HG02678 (cell line): ENCODE results near the gene DLST.

ENCODE experiments used
- ATAC-seq: cut with Tn5 transposase; IDR thresholded peaks from one replicate; pipeline ENCODE4 v1.9.1; 2021; ENCODE audit warnings: mild to moderate bottlenecking, moderate library complexity; ENCODE audit not compliant: unreplicated experiment

DLST gene

DNA sequence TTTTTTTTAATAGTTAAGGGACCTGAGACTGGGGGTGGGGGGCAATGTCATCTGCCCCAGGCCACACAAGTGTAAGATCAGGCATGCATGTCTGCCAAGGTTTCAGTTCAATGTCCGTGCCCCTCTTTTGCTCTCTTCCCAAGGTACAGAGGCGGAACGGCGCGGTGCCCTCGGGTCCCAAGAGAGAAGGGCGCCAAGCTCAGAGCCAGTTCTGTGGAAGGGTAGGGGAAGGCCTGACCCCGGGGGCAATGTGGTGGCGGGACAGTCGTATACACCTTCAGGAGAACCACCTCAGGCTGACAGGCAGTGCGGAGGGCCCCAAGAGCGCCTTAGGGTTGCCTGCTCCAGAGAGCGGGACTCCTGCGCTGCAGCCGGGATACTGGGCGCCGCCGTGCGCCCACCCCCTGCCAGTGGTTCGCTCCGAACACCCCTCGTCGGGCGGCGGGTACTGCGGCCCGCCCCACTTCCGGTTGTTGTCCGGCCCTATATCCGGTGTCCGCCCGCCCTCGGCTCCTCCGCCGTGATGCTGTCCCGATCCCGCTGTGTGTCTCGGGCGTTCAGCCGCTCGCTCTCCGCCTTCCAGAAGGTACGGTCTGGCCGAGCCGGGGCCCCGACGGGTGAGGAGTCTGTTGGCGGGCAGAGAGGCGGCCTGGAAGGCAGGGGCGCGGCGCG is at the start of gene DLST:
Gene DLST, plus strand, starts transcription at position 486 of the 672 bp plus-strand sequence. Its CDS starts 38 bp downstream, at position 524.
- peak; percentile 93 for ATAC-seq

DNA sequence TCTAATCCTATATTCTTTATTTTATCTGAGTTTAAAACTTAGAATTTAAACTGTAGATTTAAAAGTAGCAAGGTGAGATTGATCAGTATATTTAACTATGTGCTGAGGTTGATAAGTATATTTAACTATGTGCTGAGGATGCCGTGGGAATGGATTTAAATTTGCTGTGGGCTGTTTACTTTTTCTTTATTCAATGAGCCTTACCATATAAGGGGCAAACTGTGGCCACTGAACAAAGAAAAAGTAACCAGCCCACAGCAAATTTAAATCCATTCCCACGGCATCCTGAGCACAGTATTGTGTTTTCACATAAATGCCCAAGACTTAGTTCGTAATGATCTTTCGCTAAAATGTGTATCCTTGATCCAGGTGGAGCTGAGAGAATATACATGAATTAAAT is 48.9 kb upstream of the DLST start:
- no peak for ATAC-seq

DNA sequence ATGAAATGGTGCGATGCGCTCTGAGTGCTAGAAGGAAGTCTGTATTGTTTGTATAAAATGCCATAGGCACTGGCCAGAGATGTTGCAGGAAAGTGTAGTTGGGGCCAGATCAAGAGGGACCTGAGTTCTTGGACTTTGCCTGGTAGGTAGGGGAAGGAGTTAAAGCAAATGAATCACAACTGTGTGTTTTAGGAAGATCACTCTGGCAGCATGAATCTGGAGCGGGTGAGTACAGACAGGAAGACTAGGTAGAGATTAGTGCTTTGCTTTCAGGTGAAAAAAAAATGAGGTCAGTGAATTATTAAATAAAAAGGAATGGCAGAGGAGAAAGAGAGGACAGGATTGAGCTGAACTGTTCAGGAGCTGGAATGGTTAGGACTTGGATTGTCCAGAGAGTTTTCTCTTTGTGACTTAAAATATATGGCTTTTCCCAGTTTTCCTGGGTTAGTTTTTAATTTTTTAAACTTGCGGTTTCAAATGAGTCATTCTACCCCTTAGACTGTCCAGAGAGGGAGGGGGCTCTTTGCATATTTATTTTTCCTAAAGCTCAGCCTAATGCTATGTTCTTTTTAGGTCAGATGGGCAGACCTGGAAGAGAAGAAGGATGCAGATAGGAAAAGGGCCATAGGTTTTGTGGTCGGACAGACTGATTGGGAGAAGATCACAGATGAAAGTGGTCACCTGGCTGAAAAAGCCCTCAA is 46.9 kb upstream of the DLST start:
- ATAC-seq, result no peak

DNA sequence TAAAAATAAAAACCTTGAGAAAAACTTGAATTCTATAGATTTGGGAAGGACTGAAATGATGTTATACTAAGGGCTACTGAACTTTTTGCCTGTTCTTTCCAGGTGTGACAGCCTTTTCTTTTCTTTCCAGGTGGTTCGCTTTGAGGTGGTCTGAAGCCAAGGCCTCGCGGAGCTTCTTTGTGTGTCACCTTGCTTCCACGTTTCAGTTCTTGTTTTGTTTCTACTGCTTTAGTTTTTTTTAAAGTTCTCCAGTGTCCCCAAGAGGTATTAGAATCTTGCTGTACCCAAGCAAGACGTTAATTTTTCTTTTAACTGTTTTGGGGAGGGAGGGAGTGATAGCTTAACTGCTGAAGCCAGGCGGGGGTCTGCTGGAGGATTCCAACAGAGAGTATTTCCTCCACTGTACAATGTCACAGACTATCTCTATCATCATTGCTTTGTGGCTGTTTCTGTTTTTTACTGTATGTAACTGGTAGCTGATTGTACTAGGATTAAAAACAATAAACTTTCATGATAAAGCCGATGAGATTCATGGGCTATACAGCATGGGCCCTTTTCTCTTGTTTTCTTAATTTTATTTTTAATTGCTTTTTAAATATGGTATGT is 46.0 kb upstream of the DLST start:
- no peak for ATAC-seq

- ATAC-seq, result no peak
Observed at GRCh38 chr14:74836251-74836960, 45.3 kb upstream of the DLST start.

GRCh38 chr14:74838166-74838565 is 43.5 kb upstream of the DLST start:
- no peak for ATAC-seq

DNA sequence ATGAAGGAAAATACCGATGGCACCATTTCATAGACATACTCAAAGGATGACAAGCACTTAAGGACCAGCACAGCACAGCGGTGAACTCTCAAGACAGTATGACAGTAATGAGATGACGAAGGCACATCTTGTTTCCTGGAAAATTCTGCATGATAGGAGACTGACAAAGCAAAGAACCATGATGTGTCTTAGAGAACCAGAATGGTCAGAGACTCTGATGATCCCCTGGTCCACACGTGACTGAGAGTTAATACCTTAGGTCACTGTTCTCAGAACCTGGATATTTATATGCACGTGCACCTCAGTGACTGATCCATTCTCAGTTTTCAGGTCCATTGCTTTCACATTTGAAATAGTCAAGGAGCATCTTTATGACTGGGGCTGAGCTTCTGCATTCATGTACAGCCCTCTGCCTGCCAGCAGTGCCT is 41.1 kb upstream of the DLST start:
- peak; percentile 43 for ATAC-seq

GRCh38 chr14:74841230-74842207 is 40.2 kb upstream of the DLST start:
- peak; percentile 89 for ATAC-seq

- ATAC-seq, result no peak
Observed at GRCh38 chr14:74843653-74844052, 38.1 kb upstream of the DLST start.

- ATAC-seq, result no peak
Observed at GRCh38 chr14:74846168-74846567, 35.5 kb upstream of the DLST start.

DNA sequence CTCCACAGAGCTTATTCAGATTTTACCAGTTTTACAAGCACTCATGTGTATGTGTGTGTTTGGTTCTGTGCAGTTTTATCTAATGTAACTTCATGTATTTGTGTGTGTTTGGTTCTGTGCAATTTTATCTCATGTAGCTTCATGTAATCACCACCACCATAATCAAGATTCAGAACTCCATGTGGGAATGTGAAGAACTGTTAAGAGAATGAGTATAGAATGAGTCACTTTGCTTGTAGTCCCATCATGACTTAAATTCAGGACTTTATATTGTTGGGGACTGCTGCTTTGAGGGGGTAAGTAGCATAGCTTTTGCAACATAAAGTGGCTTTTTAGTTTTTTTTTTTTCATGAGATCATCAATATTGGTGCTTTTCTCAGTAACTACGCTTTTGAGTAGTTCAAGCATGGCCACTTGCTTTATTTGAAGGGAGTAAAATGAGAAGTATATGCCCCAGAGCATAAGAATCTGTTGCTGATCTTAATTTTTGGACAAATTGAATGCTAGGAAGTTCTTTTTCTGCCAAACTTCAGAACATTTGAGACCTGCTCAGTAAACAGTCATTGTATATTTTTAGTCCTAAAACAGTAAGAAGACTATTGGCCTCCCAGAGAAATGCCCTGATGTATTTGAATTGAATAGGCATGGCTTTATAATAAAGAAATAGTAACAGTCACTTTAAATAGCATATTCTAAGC is 34.6 kb upstream of the DLST start:
- ATAC-seq, result no peak

GRCh38 chr14:74848768-74849167 is 32.9 kb upstream of the DLST start:
- no peak for ATAC-seq

DNA sequence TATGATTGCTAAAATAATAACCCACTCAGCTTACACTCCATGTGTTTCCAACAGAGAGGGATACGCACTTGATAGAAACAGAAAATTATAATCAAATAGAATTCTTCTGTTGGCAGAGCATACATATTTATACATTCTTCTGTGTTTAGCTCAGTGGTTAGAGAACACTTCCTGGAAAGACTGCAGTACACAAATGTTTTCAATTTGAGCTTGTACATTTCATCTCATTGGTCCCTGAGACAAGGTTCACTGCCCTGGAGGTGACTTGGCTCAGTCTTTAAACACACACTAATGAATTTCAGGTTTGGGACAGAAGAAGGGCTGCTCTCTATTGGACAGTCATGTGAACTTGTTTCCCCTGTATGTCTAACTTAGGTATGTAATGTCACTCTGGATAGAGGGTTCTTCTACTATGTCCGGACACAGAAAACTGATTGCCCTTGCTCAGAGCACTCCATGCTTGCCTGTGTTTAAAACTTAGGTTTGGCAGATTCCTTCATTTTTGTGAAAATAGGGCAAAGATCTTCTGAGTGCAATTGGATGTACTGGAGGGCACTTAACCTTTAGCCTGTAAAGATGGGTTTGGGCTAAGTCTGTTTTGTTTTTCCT is 28.7 kb upstream of the DLST start:
- ATAC-seq, result no peak

GRCh38 chr14:74853581-74853980 is 28.1 kb upstream of the DLST start:
- no peak for ATAC-seq

- no peak for ATAC-seq
Observed at GRCh38 chr14:74855021-74855420, 26.7 kb upstream of the DLST start.

GRCh38 chr14:74855945-74856344 is 25.8 kb upstream of the DLST start:
- ATAC-seq, result no peak

- ATAC-seq, result no peak
Observed at GRCh38 chr14:74856366-74856765, 25.4 kb upstream of the DLST start.

- ATAC-seq, result no peak
Observed at GRCh38 chr14:74858022-74858421, 23.7 kb upstream of the DLST start.
